K562 (cell line): ENCODE data around the gene PPP6R1. TPM values are rescaled to one million over a fixed set of nuclear protein-coding genes. Genes with fewer than 3 reads are reported as not detected.

Source experiments
- AFF4 ChIP-seq: sonication (generic); formaldehyde crosslinking; IDR thresholded peaks from 2 replicates; pipeline ENCODE4 v1.8.0; 2023; ENCODE audit warnings: mild to moderate bottlenecking, missing genetic modification reagents
- CCAR2 ChIP-seq: fragments of 200-400 bp; formaldehyde crosslinking; IDR thresholded peaks from 2 replicates; pipeline ENCODE4 v1.6.1; 2017; ENCODE audit warnings: mild to moderate bottlenecking, low read depth, low read length
- COPS2 ChIP-seq: fragments of 450-650 bp; conservative IDR thresholded peaks from 2 replicates; pipeline ENCODE4 v1.6.1; 2016; ENCODE audit warnings: mild to moderate bottlenecking, moderate library complexity
- CSDE1 ChIP-seq, 2 experiments: fragments of 450-650 bp; IDR thresholded peaks; 2 replicates each; pipeline ENCODE4 v1.6.1; 2016; ENCODE audit warnings: mild to moderate bottlenecking in 1 of 2
- FOXJ2 ChIP-seq: fragments of 200-800 bp; sonication (Bioruptor generic); IDR thresholded peaks from 2 replicates; pipeline ENCODE4 v1.6.1; 2016; ENCODE audit warnings: missing genetic modification characterization, missing compliant biosample characterization
- HOXB6 ChIP-seq: fragments of 250-450 bp; sonication (Bioruptor Pico); IDR thresholded peaks from 2 replicates; pipeline ENCODE4 v1.5.1; 2022; ENCODE audit warnings: mild to moderate bottlenecking, borderline replicate concordance
- LARP7 ChIP-seq: fragments of 450-650 bp; IDR thresholded peaks from 2 replicates; pipeline ENCODE4 v1.6.1; 2016
- MIER1 ChIP-seq: fragments of 450-650 bp; IDR thresholded peaks from 2 replicates; pipeline ENCODE4 v1.6.1; 2016; ENCODE audit warnings: antibody characterized with exemption, mild to moderate bottlenecking, low read depth
- MTF1 ChIP-seq: fragments of 250-450 bp; sonication (Bioruptor Pico); IDR thresholded peaks from 2 replicates; pipeline ENCODE4 v1.9.0; 2021; ENCODE audit warnings: moderate library complexity, mild to moderate bottlenecking, inconsistent platforms, borderline replicate concordance
- POLR2H ChIP-seq: IDR thresholded peaks from 2 replicates; pipeline ENCODE4 v1.6.1; 2016; ENCODE audit warnings: missing genetic modification characterization, low read depth, mild to moderate bottlenecking, control low read depth, missing compliant biosample characterization, moderate library complexity
- SAP30 ChIP-seq: fragments of 200-600 bp; sonication (generic); IDR thresholded peaks from 2 replicates; pipeline ENCODE4 v1.6.1; 2012; ENCODE audit warnings: borderline replicate concordance, low read depth, mild to moderate bottlenecking, moderate library complexity, low read length, control low read depth, inconsistent platforms; ENCODE audit not compliant: insufficient read depth, poor library complexity, severe bottlenecking
- STAT5B ChIP-seq: fragments of 250-450 bp; sonication (Bioruptor Pico); IDR thresholded peaks from 2 replicates; pipeline ENCODE4 v1.8.0; 2021; ENCODE audit warnings: mild to moderate bottlenecking, inconsistent platforms
- SUPT5H ChIP-seq: fragments of 450-650 bp; IDR thresholded peaks from 2 replicates; pipeline ENCODE4 v1.6.1; 2016
- TBP ChIP-seq: optimal IDR thresholded peaks from 2 replicates; pipeline ENCODE3; 2011; ENCODE audit warnings: low read depth, low read length, improper control_type of control experiment
- TFE3 ChIP-seq: fragments of 450-650 bp; formaldehyde crosslinking; IDR thresholded peaks from 2 replicates; pipeline ENCODE4 v1.4.0; 2020; ENCODE audit warnings: mild to moderate bottlenecking, mixed read lengths
- XRCC5 ChIP-seq: fragments of 200-400 bp; formaldehyde crosslinking; IDR thresholded peaks from 2 replicates; pipeline ENCODE4 v1.6.1; 2017; ENCODE audit warnings: low read depth, mild to moderate bottlenecking, low read length
- YBX1 ChIP-seq: fragments of 450-650 bp; IDR thresholded peaks from 2 replicates; pipeline ENCODE4 v1.7.1; 2016; ENCODE audit warnings: mild to moderate bottlenecking
- ZNF75A ChIP-seq: fragments of 450-650 bp; formaldehyde crosslinking; IDR thresholded peaks from 2 replicates; pipeline ENCODE4 v1.4.0; 2020; ENCODE audit warnings: mild to moderate bottlenecking
- polyA plus RNA-seq, 8 experiments: library from polyadenylated mRNA; depleted of rRNA in 4 of 8; stranded (reverse) in 5 of 8; unstranded in 3 of 8; fragments of >200 nt; fragmentation: Nextera tagmentation in 2 of 8; fragmentation: Illumina TruSeq in 1 of 8; extraction: Ambion mirVana in 2 of 8; extraction: Trizol in 1 of 8; gene quantifications; 2 replicates each; pipeline versions ENCODE4 v1.2.1 to v1.2.3, GENCODE V29; 2011 to 2014; ENCODE audit warnings: inconsistent platforms in 1 of 8, missing spikeins in 1 of 8
- total RNA-seq, 7 experiments: library from RNA; depleted of rRNA in 6 of 7; stranded (reverse); fragments of >200 nt in 6 of 7; fragmentation: Illumina TruSeq in 2 of 7; extraction: Trizol in 2 of 7; gene quantifications; 2 replicates each; pipeline versions ENCODE4 v1.2.1 to v1.2.3, GENCODE V29; 2011 to 2021; ENCODE audit warnings: low replicate concordance in 1 of 7
- TF ChIP-seq, protein P1 (sequence below): conservative IDR thresholded peaks from 2 replicates; pipeline ENCODE4 v1.6.1; 2011; ENCODE audit warnings: low read depth, mild to moderate bottlenecking, low read length; ENCODE audit not compliant: control insufficient read depth
- TF ChIP-seq, protein P2 (sequence below), 2 experiments: fragments of 450-650 bp in 1 of 2; sonication (generic) in 1 of 2; formaldehyde crosslinking; conservative IDR thresholded peaks; 2 replicates each; pipeline versions ENCODE4 v1.4.0 to v1.8.1; 2020 to 2022; ENCODE audit warnings: mild to moderate bottlenecking in 1 of 2, missing genetic modification reagents in 1 of 2

Gene PPP6R1
- total and polyA plus RNA-seq, 9 of the 15 experiments (the other 6 are each of a cell fraction or from before 2014, with no cell fraction given): 0.48 to 135 (median 37.2) TPM

DNA sequence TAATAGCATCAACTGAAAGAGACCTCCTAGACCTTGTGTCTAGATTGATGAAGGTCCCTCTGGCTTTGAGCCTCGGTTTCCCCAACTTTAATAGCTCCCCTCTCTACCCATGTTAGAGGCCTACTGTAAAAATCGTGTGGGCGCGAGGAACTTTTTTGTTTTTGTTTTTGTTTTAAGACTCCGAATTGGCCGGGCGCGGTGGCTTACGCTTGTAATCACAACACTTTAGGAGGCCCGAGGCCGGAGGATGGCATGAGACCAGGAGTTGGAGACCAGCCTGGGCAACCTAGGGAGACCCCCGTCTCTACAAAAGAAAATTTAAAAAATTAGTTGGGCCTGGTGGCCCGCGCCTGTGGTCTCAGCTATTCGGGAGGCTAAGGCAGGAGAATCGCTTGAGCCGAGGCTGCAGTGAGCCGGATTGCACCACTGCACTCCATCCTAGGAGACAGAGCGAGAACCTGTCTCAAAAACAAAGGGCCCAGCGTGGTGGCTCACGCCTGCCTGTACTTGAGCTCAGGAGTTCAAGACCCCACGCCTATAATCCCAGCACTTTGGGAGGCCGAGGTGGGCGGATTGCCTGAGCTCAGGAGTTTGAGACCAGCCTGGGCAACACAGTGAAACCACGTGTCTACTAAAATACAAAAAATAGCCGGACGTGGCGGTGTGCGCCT, 858 bp upstream of the PPP6R1 start (continued):
- TF ChIP-seq FOXJ2 (tag) (no peak), XRCC5 (no peak), HOXB6 (CRISPR knock-in tag) (no peak), LARP7 (no peak), TFE3 (CRISPR knock-in tag) (0 out of 2 replicates have a peak, but pooled peaks have one; percentile 4), CSDE1 (IDR thresholded peaks at IDR 0.05) (0 out of 4 replicates have a peak, but pooled peaks of 1 of the 2 experiments have one; percentile 23), COPS2 (no peak), YBX1 (no peak), MTF1 (CRISPR knock-in tag) (no peak), TBP (no peak), ZNF75A (no peak), AFF4 (CRISPR knock-in tag) (no peak), SUPT5H (peak; percentile 79), SAP30 (peak; percentile 44), MIER1 (peak; percentile 59; the same call in 1 of the 2 replicates), POLR2H (tag) (no peak; the same call in none of the 2 replicates), STAT5B (no peak), CCAR2 (no peak)
- TF ChIP-seq, protein P1, sequence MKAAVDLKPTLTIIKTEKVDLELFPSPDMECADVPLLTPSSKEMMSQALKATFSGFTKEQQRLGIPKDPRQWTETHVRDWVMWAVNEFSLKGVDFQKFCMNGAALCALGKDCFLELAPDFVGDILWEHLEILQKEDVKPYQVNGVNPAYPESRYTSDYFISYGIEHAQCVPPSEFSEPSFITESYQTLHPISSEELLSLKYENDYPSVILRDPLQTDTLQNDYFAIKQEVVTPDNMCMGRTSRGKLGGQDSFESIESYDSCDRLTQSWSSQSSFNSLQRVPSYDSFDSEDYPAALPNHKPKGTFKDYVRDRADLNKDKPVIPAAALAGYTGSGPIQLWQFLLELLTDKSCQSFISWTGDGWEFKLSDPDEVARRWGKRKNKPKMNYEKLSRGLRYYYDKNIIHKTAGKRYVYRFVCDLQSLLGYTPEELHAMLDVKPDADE: no peak
- TF ChIP-seq, protein P2, sequence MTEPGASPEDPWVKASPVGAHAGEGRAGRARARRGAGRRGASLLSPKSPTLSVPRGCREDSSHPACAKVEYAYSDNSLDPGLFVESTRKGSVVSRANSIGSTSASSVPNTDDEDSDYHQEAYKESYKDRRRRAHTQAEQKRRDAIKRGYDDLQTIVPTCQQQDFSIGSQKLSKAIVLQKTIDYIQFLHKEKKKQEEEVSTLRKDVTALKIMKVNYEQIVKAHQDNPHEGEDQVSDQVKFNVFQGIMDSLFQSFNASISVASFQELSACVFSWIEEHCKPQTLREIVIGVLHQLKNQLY (CRISPR knock-in tag; conservative IDR thresholded peaks at IDR 0.05): no peak
